Activated T-helper 1 cell treated with anti-CD3 and anti-CD28 coated beads, Interleukin-12 subunit alpha, Interleukin-12 subunit beta, Interleukin-2, Interleukin-4 antibody, amounts not matched to agents 30 ng/mL and 10 ng/mL and 1 ng/mL, durations not matched to agents 14 hours and 24 hours and 36 hours (primary cell): ENCODE data around the gene SUSD3. TPM values are rescaled to one million over a fixed set of nuclear protein-coding genes. Genes with fewer than 3 reads are reported as not detected.
A peak's percentile ranks its signal among the peaks of the same experiment; 100 is the strongest.

ENCODE experiments used
- DNase-seq: peaks from one replicate; pipeline ENCODE4 v3.0.0; 2021; ENCODE audit warnings: low spot score
- H3K27ac Mint-ChIP-seq: one replicate; pipeline ENCODE4 v1.8.0; 2021; ENCODE audit warnings: mild to moderate bottlenecking, mixed read lengths
- H3K27me3 Mint-ChIP-seq: one replicate; pipeline ENCODE4 v1.8.0; 2022; ENCODE audit warnings: mild to moderate bottlenecking, moderate library complexity, mixed read lengths; ENCODE audit not compliant: insufficient read depth
- H3K36me3 Mint-ChIP-seq: one replicate; pipeline ENCODE4 v1.8.0; 2021; ENCODE audit warnings: low read depth, mixed read lengths
- H3K4me1 Mint-ChIP-seq: one replicate; pipeline ENCODE4 v1.8.0; 2021; ENCODE audit warnings: low read depth, mixed read lengths
- H3K4me3 Mint-ChIP-seq: one replicate; pipeline ENCODE4 v1.8.0; 2021; ENCODE audit warnings: mild to moderate bottlenecking, moderate library complexity, mixed read lengths
- H3K9me3 Mint-ChIP-seq: one replicate; pipeline ENCODE4 v1.8.0; 2021; ENCODE audit warnings: mixed read lengths
- intact Hi-C: fragments of 100-400 bp; cut with micrococcal nuclease; formaldehyde crosslinking; loops from one replicate; pipeline ENCODE4 v1.15.1; 2024
- total RNA-seq: library from RNA; stranded (reverse); gene quantifications from 2 replicates; pipeline ENCODE4 v1.2.3, GENCODE V29; 2022

The SUSD3 gene
- total RNA-seq, 1 donor from 2014 or later, result 31.7 TPM

- peaks cover 35% of the 10 kb centered on the region for H3K36me3 Mint-ChIP-seq
- H3K27me3 Mint-ChIP-seq, result no peaks in the 10 kb centered on the region
- H3K27ac Mint-ChIP-seq, result no peak overlapping the region
- H3K4me3 Mint-ChIP-seq, result no peak overlapping the region
- DNase-seq, result no peak
- intact Hi-C loops, result no loop called here
- H3K9me3 Mint-ChIP-seq, result no peaks in the 10 kb centered on the region
- H3K4me1 Mint-ChIP-seq, result peaks cover 45% of the 10 kb centered on the region
Measured at GRCh38 chr9:93022721-93023520, 35.6 kb upstream of the SUSD3 start.

- peaks cover 34% of the 10 kb centered on the region for H3K36me3 Mint-ChIP-seq
- H3K4me3 Mint-ChIP-seq, result no peak overlapping the region
- intact Hi-C loops, result no loop called here
- no peaks in the 10 kb centered on the region for H3K27me3 Mint-ChIP-seq
- DNase-seq, result no peak
- H3K9me3 Mint-ChIP-seq, result no peaks in the 10 kb centered on the region
- H3K4me1 Mint-ChIP-seq, result peaks cover 50% of the 10 kb centered on the region
- H3K27ac Mint-ChIP-seq, result no peak overlapping the region
Measured at GRCh38 chr9:93023521-93023815, 35.0 kb upstream of the SUSD3 start.

- H3K4me1 Mint-ChIP-seq, result peaks cover 53% of the 10 kb centered on the region
- DNase-seq, result no peak
- intact Hi-C loops, result no loop called here
- H3K9me3 Mint-ChIP-seq, result no peaks in the 10 kb centered on the region
- peaks cover 34% of the 10 kb centered on the region for H3K36me3 Mint-ChIP-seq
- H3K4me3 Mint-ChIP-seq, result no peak overlapping the region
- H3K27me3 Mint-ChIP-seq, result no peaks in the 10 kb centered on the region
- H3K27ac Mint-ChIP-seq, result peak overlapping the region; percentile 74
Measured at GRCh38 chr9:93024646-93024910, 33.9 kb upstream of the SUSD3 start.

- H3K27me3 Mint-ChIP-seq, result no peaks in the 10 kb centered on the region
- no peaks in the 10 kb centered on the region for H3K9me3 Mint-ChIP-seq
- peak overlapping the region; percentile 90 for H3K27ac Mint-ChIP-seq
- peak overlapping the region; percentile 42 for H3K4me3 Mint-ChIP-seq
- H3K36me3 Mint-ChIP-seq, result peaks cover 38% of the 10 kb centered on the region
- peak; percentile 15 for DNase-seq
- H3K4me1 Mint-ChIP-seq, result peaks cover 55% of the 10 kb centered on the region
- intact Hi-C loops, result no loop called here
Measured at GRCh38 chr9:93024986-93025630, 33.4 kb upstream of the SUSD3 start.

- peaks cover 54% of the 10 kb centered on the region for H3K4me1 Mint-ChIP-seq
- peaks cover 42% of the 10 kb centered on the region for H3K36me3 Mint-ChIP-seq
- H3K9me3 Mint-ChIP-seq, result no peaks in the 10 kb centered on the region
- H3K27ac Mint-ChIP-seq, result peak overlapping the region; percentile 90
- intact Hi-C loops, result no loop called here
- DNase-seq, result no peak
- peak overlapping the region; percentile 22 for H3K4me3 Mint-ChIP-seq
- H3K27me3 Mint-ChIP-seq, result no peaks in the 10 kb centered on the region
Measured at GRCh38 chr9:93025736-93026135, 32.8 kb upstream of the SUSD3 start.

GRCh38 chr9:93026640-93027039 lies 31.9 kb upstream of the SUSD3 start:
- H3K4me1 Mint-ChIP-seq, result peaks cover 57% of the 10 kb centered on the region
- DNase-seq, result no peak
- peaks cover 46% of the 10 kb centered on the region for H3K36me3 Mint-ChIP-seq
- no peaks in the 10 kb centered on the region for H3K27me3 Mint-ChIP-seq
- H3K4me3 Mint-ChIP-seq, result no peak overlapping the region
- intact Hi-C loops, result no loop called here
- peak overlapping the region; percentile 87 for H3K27ac Mint-ChIP-seq
- H3K9me3 Mint-ChIP-seq, result no peaks in the 10 kb centered on the region

- Mint-ChIP-seq H3K27me3 (no peaks in the 10 kb centered on the region), H3K4me3 (peak overlapping the region; percentile 67), H3K27ac (peak overlapping the region; percentile 87), H3K4me1 (peaks cover 58% of the 10 kb centered on the region), H3K9me3 (no peaks in the 10 kb centered on the region), H3K36me3 (peaks cover 46% of the 10 kb centered on the region)
- DNase-seq, result no peak
- intact Hi-C loops, result loop anchor here (1.0 to 2.0 kb wide), 2 partner anchors 37 to 68 kb away; no protein-coding TSS in a partner anchor
Measured at GRCh38 chr9:93027750-93028149, 30.8 kb upstream of the SUSD3 start.

GRCh38 chr9:93028448-93029006 lies 30.0 kb upstream of the SUSD3 start:
- peaks cover 45% of the 10 kb centered on the region for H3K36me3 Mint-ChIP-seq
- intact Hi-C loops, result loop anchor here (1.0 to 2.0 kb wide), 2 partner anchors 36 to 67 kb away; no protein-coding TSS in a partner anchor

GRCh38 chr9:93030642-93031628 lies 27.6 kb upstream of the SUSD3 start:
- Mint-ChIP-seq H3K36me3 (peaks cover 46% of the 10 kb centered on the region), H3K4me3 (no peak overlapping the region), H3K4me1 (peaks cover 43% of the 10 kb centered on the region), H3K27me3 (no peaks in the 10 kb centered on the region), H3K27ac (peak overlapping the region; percentile 20), H3K9me3 (no peaks in the 10 kb centered on the region)
- no peak for DNase-seq
- intact Hi-C loops, result no loop called here

More at GRCh38 chr9:93028448-93029006, 30.0 kb upstream of the SUSD3 start:
- peak overlapping the region; percentile 67 for H3K4me3 Mint-ChIP-seq
- H3K4me1 Mint-ChIP-seq, result peaks cover 56% of the 10 kb centered on the region
- no peaks in the 10 kb centered on the region for H3K9me3 Mint-ChIP-seq
- H3K27ac Mint-ChIP-seq, result peak overlapping the region; percentile 87
- peak; percentile 69 for DNase-seq
- H3K27me3 Mint-ChIP-seq, result no peaks in the 10 kb centered on the region

GRCh38 chr9:93031629-93032430 lies 26.7 kb upstream of the SUSD3 start:
- Mint-ChIP-seq H3K27me3 (no peaks in the 10 kb centered on the region), H3K9me3 (no peaks in the 10 kb centered on the region), H3K4me3 (no peak overlapping the region), H3K4me1 (peaks cover 43% of the 10 kb centered on the region), H3K36me3 (peaks cover 49% of the 10 kb centered on the region), H3K27ac (peak overlapping the region; percentile 1)
- DNase-seq, result no peak
- intact Hi-C loops, result no loop called here

- DNase-seq, result no peak
- Mint-ChIP-seq H3K9me3 (no peaks in the 10 kb centered on the region), H3K27ac (no peak overlapping the region), H3K36me3 (peaks cover 46% of the 10 kb centered on the region), H3K4me3 (no peak overlapping the region), H3K27me3 (no peaks in the 10 kb centered on the region), H3K4me1 (peaks cover 37% of the 10 kb centered on the region)
- intact Hi-C loops, result no loop called here
Measured at GRCh38 chr9:93032545-93032944, 26.0 kb upstream of the SUSD3 start.

GRCh38 chr9:93033531-93033930 lies 25.0 kb upstream of the SUSD3 start:
- peaks cover 42% of the 10 kb centered on the region for H3K36me3 Mint-ChIP-seq
- intact Hi-C loops, result no loop called here
- no peak overlapping the region for H3K4me3 Mint-ChIP-seq
- H3K27ac Mint-ChIP-seq, result peak overlapping the region; percentile 79
- no peak for DNase-seq
- no peaks in the 10 kb centered on the region for H3K9me3 Mint-ChIP-seq
- H3K4me1 Mint-ChIP-seq, result peaks cover 27% of the 10 kb centered on the region
- H3K27me3 Mint-ChIP-seq, result no peaks in the 10 kb centered on the region
